ENCODE results near the gene MT1HL1. TPM values are rescaled to one million over a fixed set of nuclear protein-coding genes. Genes with fewer than 3 reads are reported as not detected.

Gene MT1HL1
- total RNA-seq, 1 experiment from 2014 or later, result not detected

DNA sequence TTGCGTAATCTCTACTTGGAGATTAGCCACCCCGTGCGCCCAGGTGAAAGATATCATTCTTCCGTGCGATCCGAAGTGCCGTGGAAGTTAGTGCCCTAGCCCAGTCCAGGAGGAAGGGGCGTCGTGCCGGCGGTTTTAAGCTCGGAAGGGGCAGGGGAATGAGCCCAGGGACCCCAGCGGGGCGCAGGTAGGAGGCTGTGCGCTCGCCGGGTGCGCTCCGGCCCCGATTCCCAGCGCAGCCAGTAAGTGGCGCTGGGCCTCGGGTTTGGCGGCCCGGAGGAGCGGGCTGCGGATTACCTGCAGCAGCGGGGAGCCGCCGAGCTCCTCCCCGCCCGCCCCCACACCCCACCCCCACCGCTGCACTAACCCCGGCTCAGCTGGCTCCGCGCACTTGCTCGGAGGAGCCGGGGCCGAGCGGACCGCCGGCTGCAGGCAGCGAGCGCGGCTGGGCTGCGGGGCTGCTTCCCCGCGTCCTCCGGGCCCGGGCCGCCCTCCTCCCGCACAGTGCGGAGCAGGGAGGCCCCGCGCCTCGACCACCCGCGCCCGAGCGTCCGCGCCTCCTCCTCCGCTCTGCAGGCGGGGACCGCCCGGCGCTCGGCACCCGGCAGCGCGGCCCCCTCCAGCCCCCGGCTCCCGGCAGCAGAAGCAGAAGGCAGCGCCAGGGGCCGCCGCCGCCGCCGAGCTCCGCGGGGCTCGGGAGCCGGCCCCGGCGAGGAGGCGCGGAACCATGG lies 37.7 kb upstream of the MT1HL1 start, which contains the start of gene RYR2 (continued):
- TF ChIP-seq PREB (CRISPR knock-in tag; IDR thresholded peaks at IDR 0.05; ENCODE audit: borderline replicate concordance), result no peak
- TF ChIP-seq, protein P1, sequence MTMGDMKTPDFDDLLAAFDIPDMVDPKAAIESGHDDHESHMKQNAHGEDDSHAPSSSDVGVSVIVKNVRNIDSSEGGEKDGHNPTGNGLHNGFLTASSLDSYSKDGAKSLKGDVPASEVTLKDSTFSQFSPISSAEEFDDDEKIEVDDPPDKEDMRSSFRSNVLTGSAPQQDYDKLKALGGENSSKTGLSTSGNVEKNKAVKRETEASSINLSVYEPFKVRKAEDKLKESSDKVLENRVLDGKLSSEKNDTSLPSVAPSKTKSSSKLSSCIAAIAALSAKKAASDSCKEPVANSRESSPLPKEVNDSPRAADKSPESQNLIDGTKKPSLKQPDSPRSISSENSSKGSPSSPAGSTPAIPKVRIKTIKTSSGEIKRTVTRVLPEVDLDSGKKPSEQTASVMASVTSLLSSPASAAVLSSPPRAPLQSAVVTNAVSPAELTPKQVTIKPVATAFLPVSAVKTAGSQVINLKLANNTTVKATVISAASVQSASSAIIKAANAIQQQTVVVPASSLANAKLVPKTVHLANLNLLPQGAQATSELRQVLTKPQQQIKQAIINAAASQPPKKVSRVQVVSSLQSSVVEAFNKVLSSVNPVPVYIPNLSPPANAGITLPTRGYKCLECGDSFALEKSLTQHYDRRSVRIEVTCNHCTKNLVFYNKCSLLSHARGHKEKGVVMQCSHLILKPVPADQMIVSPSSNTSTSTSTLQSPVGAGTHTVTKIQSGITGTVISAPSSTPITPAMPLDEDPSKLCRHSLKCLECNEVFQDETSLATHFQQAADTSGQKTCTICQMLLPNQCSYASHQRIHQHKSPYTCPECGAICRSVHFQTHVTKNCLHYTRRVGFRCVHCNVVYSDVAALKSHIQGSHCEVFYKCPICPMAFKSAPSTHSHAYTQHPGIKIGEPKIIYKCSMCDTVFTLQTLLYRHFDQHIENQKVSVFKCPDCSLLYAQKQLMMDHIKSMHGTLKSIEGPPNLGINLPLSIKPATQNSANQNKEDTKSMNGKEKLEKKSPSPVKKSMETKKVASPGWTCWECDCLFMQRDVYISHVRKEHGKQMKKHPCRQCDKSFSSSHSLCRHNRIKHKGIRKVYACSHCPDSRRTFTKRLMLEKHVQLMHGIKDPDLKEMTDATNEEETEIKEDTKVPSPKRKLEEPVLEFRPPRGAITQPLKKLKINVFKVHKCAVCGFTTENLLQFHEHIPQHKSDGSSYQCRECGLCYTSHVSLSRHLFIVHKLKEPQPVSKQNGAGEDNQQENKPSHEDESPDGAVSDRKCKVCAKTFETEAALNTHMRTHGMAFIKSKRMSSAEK (CRISPR knock-in tag; IDR thresholded peaks at IDR 0.05; ENCODE audit: borderline replicate concordance), result no peak

GRCh38 chr1:237041461-237041794 lies 37.2 kb upstream of the MT1HL1 start:
- no peaks in the 10 kb centered on the region for H3K9me3 Mint-ChIP-seq
- H3K36me3 Mint-ChIP-seq, result no peaks in the 10 kb centered on the region
- CTCF ChIA-PET, result interaction anchor here (0.6 to 1.9 kb wide), 20 partner anchors 9 to 521 kb away, joined by 3 to 16 read pairs (median 5); partner anchors contain the start of gene HEATR1
- peak overlapping the region; percentile 79 for H3K4me3 Mint-ChIP-seq
- DNase-seq (ENCODE audit: low spot score), result no peak
- peaks cover 19% of the 10 kb centered on the region for H3K4me1 Mint-ChIP-seq
- no peak for ATAC-seq
- H3K27me3 Mint-ChIP-seq (ENCODE audit: low read depth), result peaks cover 36% of the 10 kb centered on the region
- no peak overlapping the region for H3K27ac Mint-ChIP-seq
- POLR2A ChIA-PET, result no interaction called here
- TF ChIP-seq RELA (CRISPR knock-in tag; IDR thresholded peaks at IDR 0.05; ENCODE audit: borderline replicate concordance) (no peak), CREM (CRISPR knock-in tag; IDR thresholded peaks at IDR 0.05) (no peak), CREB1 (CRISPR knock-in tag; IDR thresholded peaks at IDR 0.05) (no peak), SMAD3 (CRISPR knock-in tag; IDR thresholded peaks at IDR 0.05; ENCODE audit: borderline replicate concordance) (no peak), ETV6 (CRISPR knock-in tag; IDR thresholded peaks at IDR 0.05) (no peak), E2F4 (CRISPR knock-in tag; IDR thresholded peaks at IDR 0.05; ENCODE audit: borderline replicate concordance, low read depth) (no peak), ZNF263 (CRISPR knock-in tag; IDR thresholded peaks at IDR 0.05; ENCODE audit: low read depth) (no peak), IRF2 (CRISPR knock-in tag; IDR thresholded peaks at IDR 0.05; ENCODE audit: borderline replicate concordance, low read depth) (no peak), MYBL2 (CRISPR knock-in tag; IDR thresholded peaks at IDR 0.05) (no peak), FOXP4 (CRISPR knock-in tag; IDR thresholded peaks at IDR 0.05) (no peak), ZNF232 (CRISPR knock-in tag; IDR thresholded peaks at IDR 0.05) (no peak), TEAD4 (CRISPR knock-in tag; IDR thresholded peaks at IDR 0.05) (no peak), ZNF425 (CRISPR knock-in tag; conservative IDR thresholded peaks at IDR 0.05) (no peak), HMGA2 (CRISPR knock-in tag; IDR thresholded peaks at IDR 0.05) (no peak), NR3C1 (CRISPR knock-in tag; conservative IDR thresholded peaks at IDR 0.05; ENCODE audit: low read depth) (no peak), ZNF671 (CRISPR knock-in tag; IDR thresholded peaks at IDR 0.05) (no peak)
- TF ChIP-seq, protein P1 (CRISPR knock-in tag; IDR thresholded peaks at IDR 0.05; ENCODE audit: borderline replicate concordance), result no peak
